PC-9 (cell line): Measurements from ENCODE around the gene SNURF. TPM values are rescaled to one million over a fixed set of nuclear protein-coding genes. Genes with fewer than 3 reads are reported as not detected.
"Not testable (repeated sequence)": the region's sequence is repeated elsewhere in the genome, so short reads cannot be mapped to it uniquely, and the experiment has no call there.

Experiments
- BruUV-seq: library from RNA; stranded (reverse); fragments of 400-500 nt; replicated peaks from 2 replicates; lab custom pipeline; 2021; lab: Mats Ljungman, UMichigan
- CTCF ChIA-PET: fragments of 300-600 bp; sonication (Branson Sonifier 250); formaldehyde crosslinking; loops from one replicate; lab custom pipeline; 2022; ENCODE audit warnings: antibody characterized with exemption; lab: Charles Lee
- POLR2A ChIA-PET: fragments of 300-600 bp; sonication (Branson Sonifier 250); formaldehyde crosslinking; loops from one replicate; lab custom pipeline; 2022; ENCODE audit warnings: antibody characterized with exemption; ENCODE audit not compliant: unreplicated experiment; lab: Charles Lee
- DNase-seq, 2 experiments: peaks; one replicate each; pipeline versions ENCODE4 v3.0.0 to v3.0.0-alpha.2; 2015 to 2022; ENCODE audit warnings: mixed read lengths in 1 of 2
- H2AFZ ChIP-seq: fragments of 200-600 bp; sonication (generic); 2 replicates; pipeline ENCODE4 v1.8.1; 2017; ENCODE audit warnings: antibody characterized with exemption
- H3F3A ChIP-seq: fragments of 200-600 bp; sonication (generic); 2 replicates; pipeline ENCODE4 v1.8.1; 2017; ENCODE audit warnings: antibody characterized with exemption, mild to moderate bottlenecking, low read depth; ENCODE audit not compliant: insufficient read depth
- H3K27ac ChIP-seq: fragments of 200-600 bp; sonication (generic); 2 replicates; pipeline ENCODE4 v1.6.1; 2016; ENCODE audit warnings: mixed run types
- H3K27me3 ChIP-seq: fragments of 200-600 bp; sonication (generic); 2 replicates; pipeline ENCODE4 v1.6.1; 2016; ENCODE audit warnings: low read depth, mixed run types; ENCODE audit not compliant: insufficient read depth
- H3K36me3 ChIP-seq: fragments of 200-600 bp; sonication (generic); 2 replicates; pipeline ENCODE4 v1.6.1; 2016; ENCODE audit warnings: low read depth, mixed run types
- H3K4me1 ChIP-seq: fragments of 200-600 bp; sonication (generic); replicated peaks from 2 replicates; pipeline ENCODE4 v1.6.1; 2016; ENCODE audit warnings: mixed run types; ENCODE audit not compliant: insufficient read depth
- H3K4me2 ChIP-seq: fragments of 200-600 bp; sonication (generic); 2 replicates; pipeline ENCODE4 v1.6.1; 2017; ENCODE audit warnings: mixed run types
- H3K4me3 ChIP-seq: fragments of 200-600 bp; sonication (generic); 2 replicates; pipeline ENCODE4 v1.6.1; 2016; ENCODE audit warnings: mixed run types
- H3K79me2 ChIP-seq: fragments of 200-600 bp; sonication (generic); 2 replicates; pipeline ENCODE4 v1.6.1; 2017; ENCODE audit warnings: low read depth, mixed run types
- H3K9me2 ChIP-seq: fragments of 200-600 bp; sonication (generic); 2 replicates; pipeline ENCODE4 v1.8.1; 2017; ENCODE audit warnings: mild to moderate bottlenecking; ENCODE audit not compliant: insufficient read depth
- H3K9me3 ChIP-seq: fragments of 200-600 bp; sonication (generic); 2 replicates; pipeline ENCODE4 v1.8.1; 2016; ENCODE audit warnings: low read depth; ENCODE audit not compliant: insufficient read depth
- H4K20me1 ChIP-seq: fragments of 200-600 bp; sonication (generic); 2 replicates; pipeline ENCODE4 v1.8.1; 2017; ENCODE audit not compliant: insufficient read depth
- EZH2 ChIP-seq: fragments of 200-600 bp; sonication (generic); IDR thresholded peaks from 2 replicates; pipeline ENCODE4 v1.8.0; 2017; ENCODE audit warnings: antibody characterized with exemption, low read depth
- intact Hi-C: fragments of 100-400 bp; cut with micrococcal nuclease; formaldehyde crosslinking; loops from one replicate; pipeline ENCODE4 v1.10.0; 2022; ENCODE audit not compliant: unreplicated experiment
- total RNA-seq: library from RNA; stranded (reverse); gene quantifications from 2 replicates; pipeline ENCODE4 v1.2.3, GENCODE V29; 2021
- TF ChIP-seq, protein P1 (sequence below): fragments of 200-600 bp; sonication (generic); conservative IDR thresholded peaks from 2 replicates; pipeline ENCODE4 v1.6.1; 2017; ENCODE audit warnings: mixed run types, antibody characterized with exemption, mild to moderate bottlenecking, moderate library complexity

The SNURF gene
- total RNA-seq, 1 experiment from 2014 or later, result 6.7 TPM

DNA sequence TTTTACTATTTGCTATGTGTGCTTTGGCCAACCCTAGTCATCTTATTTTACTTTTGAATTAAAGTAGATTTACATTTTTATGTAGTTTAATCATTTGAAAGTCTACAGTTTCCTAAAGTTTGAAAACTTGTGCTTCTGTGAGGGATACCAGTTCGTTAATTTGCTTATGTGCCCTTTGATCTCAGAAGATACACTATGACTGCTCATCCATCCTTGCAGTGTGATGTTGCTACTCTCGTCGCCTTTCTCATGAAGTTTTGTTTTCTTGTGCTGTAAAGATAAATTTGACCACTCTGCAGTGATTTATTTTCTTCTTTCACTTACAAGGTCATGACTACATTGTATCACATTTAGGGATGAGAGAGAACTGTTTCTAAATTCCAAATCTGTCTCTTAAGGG, 16.3 kb downstream of the SNURF start:
- H3K9me2 ChIP-seq, result no peaks in the 10 kb centered on the region
- H3K79me2 ChIP-seq, result no peaks in the 10 kb centered on the region
- H3K4me2 ChIP-seq, result no peak overlapping the region
- no peaks in the 10 kb centered on the region for H4K20me1 ChIP-seq
- TF ChIP-seq, protein P1, sequence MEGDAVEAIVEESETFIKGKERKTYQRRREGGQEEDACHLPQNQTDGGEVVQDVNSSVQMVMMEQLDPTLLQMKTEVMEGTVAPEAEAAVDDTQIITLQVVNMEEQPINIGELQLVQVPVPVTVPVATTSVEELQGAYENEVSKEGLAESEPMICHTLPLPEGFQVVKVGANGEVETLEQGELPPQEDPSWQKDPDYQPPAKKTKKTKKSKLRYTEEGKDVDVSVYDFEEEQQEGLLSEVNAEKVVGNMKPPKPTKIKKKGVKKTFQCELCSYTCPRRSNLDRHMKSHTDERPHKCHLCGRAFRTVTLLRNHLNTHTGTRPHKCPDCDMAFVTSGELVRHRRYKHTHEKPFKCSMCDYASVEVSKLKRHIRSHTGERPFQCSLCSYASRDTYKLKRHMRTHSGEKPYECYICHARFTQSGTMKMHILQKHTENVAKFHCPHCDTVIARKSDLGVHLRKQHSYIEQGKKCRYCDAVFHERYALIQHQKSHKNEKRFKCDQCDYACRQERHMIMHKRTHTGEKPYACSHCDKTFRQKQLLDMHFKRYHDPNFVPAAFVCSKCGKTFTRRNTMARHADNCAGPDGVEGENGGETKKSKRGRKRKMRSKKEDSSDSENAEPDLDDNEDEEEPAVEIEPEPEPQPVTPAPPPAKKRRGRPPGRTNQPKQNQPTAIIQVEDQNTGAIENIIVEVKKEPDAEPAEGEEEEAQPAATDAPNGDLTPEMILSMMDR, result no peak
- no peak for TF ChIP-seq EZH2
- H3K36me3 ChIP-seq, result no peaks in the 10 kb centered on the region
- H3K9me3 ChIP-seq, result no peaks in the 10 kb centered on the region
- H3K27me3 ChIP-seq, result no peaks in the 10 kb centered on the region
- H3F3A ChIP-seq, result no peaks in the 10 kb centered on the region
- H3K27ac ChIP-seq, result no peak overlapping the region
- BruUV-seq, result no TSS peak
- no peak for DNase-seq
- CTCF ChIA-PET, result no interaction called here
- no peak overlapping the region for H3K4me3 ChIP-seq
- POLR2A ChIA-PET, result no interaction called here
- H2AFZ ChIP-seq, result no peak overlapping the region
- intact Hi-C loops, result no loop called here
- H3K4me1 ChIP-seq, result no peaks in the 10 kb centered on the region

DNA sequence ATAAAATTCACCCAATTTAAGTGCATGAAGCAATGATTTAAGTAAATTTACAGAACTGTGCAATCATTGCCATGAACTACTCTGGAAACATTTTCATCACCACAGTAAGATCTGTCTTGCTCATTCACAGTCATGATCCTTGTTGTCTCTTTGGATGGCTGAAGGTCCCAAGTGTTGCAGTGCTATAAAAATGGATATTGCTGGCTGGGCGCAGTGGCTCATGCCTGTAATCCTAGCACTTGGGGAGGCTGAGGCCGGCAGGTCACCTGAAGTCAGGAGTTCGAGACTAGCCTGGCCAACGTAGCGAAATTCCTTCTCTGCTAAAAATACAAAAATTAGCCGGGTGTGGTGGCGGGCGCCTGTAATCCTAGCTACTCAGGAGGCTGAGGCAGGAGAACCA, 17.0 kb downstream of the SNURF start:
- no peaks in the 10 kb centered on the region for H4K20me1 ChIP-seq
- DNase-seq, result no peak
- no peaks in the 10 kb centered on the region for H3K27me3 ChIP-seq
- CTCF ChIA-PET, result no interaction called here
- POLR2A ChIA-PET, result no interaction called here
- BruUV-seq, result no TSS peak
- H3K9me3 ChIP-seq, result no peaks in the 10 kb centered on the region
- no peaks in the 10 kb centered on the region for H3K79me2 ChIP-seq
- H3K27ac ChIP-seq, result no peak overlapping the region
- intact Hi-C loops, result no loop called here
- H3K9me2 ChIP-seq, result no peaks in the 10 kb centered on the region
- no peaks in the 10 kb centered on the region for H3F3A ChIP-seq
- no peak for TF ChIP-seq EZH2
- TF ChIP-seq, protein P1, result no peak
- H3K4me2 ChIP-seq, result no peak overlapping the region
- no peak overlapping the region for H3K4me3 ChIP-seq
- H3K36me3 ChIP-seq, result no peaks in the 10 kb centered on the region
- no peak overlapping the region for H2AFZ ChIP-seq
- H3K4me1 ChIP-seq, result no peaks in the 10 kb centered on the region

DNA sequence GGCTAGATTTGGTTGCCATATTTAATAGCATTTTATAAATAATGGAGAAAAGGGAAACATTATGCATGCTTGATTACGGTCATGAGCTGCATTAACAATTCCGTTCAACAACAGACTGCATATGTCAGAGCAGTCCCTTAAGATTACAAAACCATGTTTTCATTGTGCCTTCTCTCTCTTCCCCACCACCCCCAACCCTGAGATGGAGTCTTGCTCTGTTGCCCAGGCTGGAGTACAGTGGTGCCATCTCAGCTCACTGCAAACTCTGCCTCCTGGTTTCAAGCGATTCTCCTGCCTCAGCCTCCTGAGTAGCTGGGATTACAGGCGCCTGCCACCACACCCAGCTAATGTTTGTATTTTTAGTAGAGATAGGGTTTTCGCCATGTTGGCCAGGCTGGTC, 17.9 kb downstream of the SNURF start:
- H3K9me2 ChIP-seq, BruUV-seq: not testable (repeated sequence)

DNA sequence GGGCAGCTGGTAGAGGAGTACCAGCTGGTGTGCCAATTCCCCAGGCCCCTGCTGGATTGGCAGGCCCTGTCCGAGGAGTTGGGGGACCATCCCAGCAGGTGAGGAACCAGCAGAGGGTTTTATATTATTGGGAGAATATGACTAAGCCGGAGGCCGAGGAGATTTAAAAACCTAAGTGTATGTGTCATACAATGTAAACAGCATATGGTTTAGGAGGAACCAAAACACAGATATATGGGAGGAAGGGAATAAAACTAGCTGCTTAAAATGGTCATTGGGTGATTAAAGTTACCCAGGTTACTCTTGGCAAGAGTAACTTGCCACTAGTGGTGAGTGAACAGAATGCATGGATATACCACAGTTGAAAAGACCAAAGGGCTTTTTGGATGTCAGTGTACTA, 22.1 kb downstream of the SNURF start:
- Histone ChIP-seq H3K36me3 (no peaks in the 10 kb centered on the region), H3K27ac (no peak overlapping the region), H3K9me2 (no peaks in the 10 kb centered on the region), H4K20me1 (no peaks in the 10 kb centered on the region), H3K4me1 (no peaks in the 10 kb centered on the region), H2AFZ (no peak overlapping the region), H3K4me2 (no peak overlapping the region), H3F3A (no peaks in the 10 kb centered on the region), H3K9me3 (no peaks in the 10 kb centered on the region), H3K4me3 (no peak overlapping the region), H3K27me3 (no peaks in the 10 kb centered on the region), H3K79me2 (no peaks in the 10 kb centered on the region)
- ChIA-PET CTCF (no interaction called here), POLR2A (no interaction called here)
- no peak for DNase-seq
- TF ChIP-seq, protein P1, result no peak
- no peak for TF ChIP-seq EZH2
- intact Hi-C loops, result no loop called here
- BruUV-seq, result no TSS peak

More for the DNA sequence above, 17.9 kb downstream of the SNURF start:
- H3K4me3 ChIP-seq, H3K36me3 ChIP-seq, H3F3A ChIP-seq, H3K79me2 ChIP-seq, DNase-seq, POLR2A ChIA-PET, H3K27ac ChIP-seq, H3K4me1 ChIP-seq, H4K20me1 ChIP-seq, H3K4me2 ChIP-seq, H3K9me3 ChIP-seq, H3K27me3 ChIP-seq, intact Hi-C loops, H2AFZ ChIP-seq, CTCF ChIA-PET: not testable (repeated sequence)
